Retinal pigment epithelial cell (primary cell): ENCODE data around the gene NOVA2.

Experiments used
- DNase-seq: peaks from one replicate; pipeline ENCODE4 v3.0.0-alpha.2; 2010; ENCODE audit warnings: low read depth
- H3K4me3 ChIP-seq: 2 replicates; pipeline ENCODE4 v1.5.1; 2011; ENCODE audit warnings: mild to moderate bottlenecking, low read length, control low read depth, moderate library complexity
- TF ChIP-seq, protein P1 (sequence below): conservative IDR thresholded peaks from 2 replicates; pipeline ENCODE4 v1.5.1; 2011; ENCODE audit warnings: low read depth, low read length, control low read depth, inconsistent platforms

NOVA2 gene

DNA sequence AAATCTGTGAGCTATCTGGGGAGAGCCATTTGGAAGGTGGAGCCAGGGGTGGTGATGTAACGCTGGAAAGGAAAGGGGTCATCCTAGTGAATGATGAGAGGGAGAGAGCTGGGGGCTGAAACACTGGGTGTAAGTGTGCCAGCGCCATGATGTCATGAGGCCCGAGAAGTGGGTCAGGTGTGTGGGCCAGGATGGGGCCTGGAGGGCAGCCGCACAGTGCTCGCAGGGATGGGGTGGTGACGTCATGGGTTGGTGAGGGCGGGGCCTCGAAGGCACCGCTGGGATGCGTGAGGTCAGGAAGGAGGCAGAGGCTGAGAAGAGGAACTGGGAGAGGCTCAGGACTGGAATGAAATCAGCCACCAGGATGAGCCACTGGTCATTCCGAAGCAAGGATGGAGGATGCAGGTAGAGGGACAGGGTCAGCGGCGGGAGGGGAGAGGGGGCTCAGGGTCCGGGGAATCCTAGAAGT, 26.0 kb upstream of the NOVA2 start:
- no peak overlapping the region for H3K4me3 ChIP-seq

DNA sequence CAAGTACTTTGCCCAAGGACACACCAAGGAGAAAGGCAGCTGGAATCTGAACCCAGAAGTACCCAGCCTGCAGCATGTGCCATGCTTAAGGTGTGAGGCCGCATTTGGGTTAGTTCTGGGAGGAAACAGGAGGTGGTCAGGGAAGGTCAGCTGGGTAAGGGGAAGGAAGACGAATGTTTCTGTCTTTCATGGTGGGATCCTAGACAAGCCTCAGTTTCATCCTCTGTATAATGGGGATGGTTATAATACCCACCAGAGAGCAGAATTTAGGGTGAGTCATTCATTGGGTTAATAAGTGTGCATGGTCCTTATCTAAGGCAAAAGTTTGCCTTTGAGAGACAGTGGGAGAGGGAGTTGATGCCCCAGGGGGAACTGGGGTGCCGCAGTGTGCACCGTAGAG, 25.2 kb upstream of the NOVA2 start:
- TF ChIP-seq, protein P1, sequence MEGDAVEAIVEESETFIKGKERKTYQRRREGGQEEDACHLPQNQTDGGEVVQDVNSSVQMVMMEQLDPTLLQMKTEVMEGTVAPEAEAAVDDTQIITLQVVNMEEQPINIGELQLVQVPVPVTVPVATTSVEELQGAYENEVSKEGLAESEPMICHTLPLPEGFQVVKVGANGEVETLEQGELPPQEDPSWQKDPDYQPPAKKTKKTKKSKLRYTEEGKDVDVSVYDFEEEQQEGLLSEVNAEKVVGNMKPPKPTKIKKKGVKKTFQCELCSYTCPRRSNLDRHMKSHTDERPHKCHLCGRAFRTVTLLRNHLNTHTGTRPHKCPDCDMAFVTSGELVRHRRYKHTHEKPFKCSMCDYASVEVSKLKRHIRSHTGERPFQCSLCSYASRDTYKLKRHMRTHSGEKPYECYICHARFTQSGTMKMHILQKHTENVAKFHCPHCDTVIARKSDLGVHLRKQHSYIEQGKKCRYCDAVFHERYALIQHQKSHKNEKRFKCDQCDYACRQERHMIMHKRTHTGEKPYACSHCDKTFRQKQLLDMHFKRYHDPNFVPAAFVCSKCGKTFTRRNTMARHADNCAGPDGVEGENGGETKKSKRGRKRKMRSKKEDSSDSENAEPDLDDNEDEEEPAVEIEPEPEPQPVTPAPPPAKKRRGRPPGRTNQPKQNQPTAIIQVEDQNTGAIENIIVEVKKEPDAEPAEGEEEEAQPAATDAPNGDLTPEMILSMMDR: no peak
- no peak overlapping the region for H3K4me3 ChIP-seq
- DNase-seq: no peak

More for the DNA sequence above, 26.0 kb upstream of the NOVA2 start:
- TF ChIP-seq, protein P1: no peak
- no peak for DNase-seq

DNA sequence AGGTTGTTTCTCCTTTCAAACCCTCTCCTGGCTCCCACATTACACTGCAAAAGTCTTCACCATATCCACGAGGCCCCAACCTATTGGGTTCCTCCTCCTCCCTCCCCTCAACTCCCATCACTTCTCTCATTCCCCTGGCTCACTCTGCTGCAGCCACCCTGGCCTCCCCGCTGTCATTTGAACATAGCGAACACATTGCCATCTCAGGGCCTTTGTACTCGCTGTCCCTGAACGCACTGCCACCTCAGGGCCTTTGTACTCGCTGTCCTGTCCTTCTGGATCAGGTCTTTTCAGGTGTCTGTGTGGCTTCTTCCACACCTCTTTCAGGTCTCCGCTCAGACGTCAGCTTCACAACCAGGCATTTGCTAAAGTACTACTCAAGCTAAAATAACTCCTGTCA, 23.3 kb upstream of the NOVA2 start:
- H3K4me3 ChIP-seq: no peak overlapping the region
- DNase-seq: no peak
- TF ChIP-seq, protein P1: no peak

DNA sequence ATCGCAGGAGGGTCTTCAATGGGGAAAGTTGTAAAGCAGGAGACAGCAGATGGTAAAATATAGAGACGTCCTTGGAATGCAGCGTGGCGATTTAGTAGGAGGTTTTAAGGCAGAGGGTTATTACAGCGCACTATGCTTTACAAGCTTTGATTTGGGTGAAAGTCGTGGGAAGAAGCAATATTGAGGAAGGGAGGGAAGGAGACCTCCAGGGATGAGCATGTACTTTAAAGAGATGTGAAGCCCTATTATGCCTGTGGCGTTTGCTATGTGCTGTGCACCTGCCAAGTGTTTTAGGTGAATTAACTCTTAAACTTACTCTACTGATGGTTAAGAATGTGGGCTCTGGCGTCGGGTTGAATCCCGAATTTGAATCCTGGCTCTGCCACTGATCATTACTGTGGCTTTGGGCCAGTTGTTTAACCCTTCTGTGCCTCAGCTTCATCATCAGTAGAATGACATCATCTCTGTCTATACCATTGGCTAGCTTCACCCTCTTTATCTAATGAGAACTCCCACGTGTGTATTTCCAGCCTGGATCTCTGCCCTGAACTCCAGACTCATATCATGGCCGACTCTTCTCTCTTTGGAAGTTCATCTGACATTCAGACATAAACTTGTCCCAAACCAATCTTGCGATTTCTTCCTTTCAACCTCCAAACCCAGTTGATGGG, 22.2 kb upstream of the NOVA2 start:
- TF ChIP-seq, protein P1: no peak
- no peak for DNase-seq
- H3K4me3 ChIP-seq: peak overlapping the region; percentile 99

DNA sequence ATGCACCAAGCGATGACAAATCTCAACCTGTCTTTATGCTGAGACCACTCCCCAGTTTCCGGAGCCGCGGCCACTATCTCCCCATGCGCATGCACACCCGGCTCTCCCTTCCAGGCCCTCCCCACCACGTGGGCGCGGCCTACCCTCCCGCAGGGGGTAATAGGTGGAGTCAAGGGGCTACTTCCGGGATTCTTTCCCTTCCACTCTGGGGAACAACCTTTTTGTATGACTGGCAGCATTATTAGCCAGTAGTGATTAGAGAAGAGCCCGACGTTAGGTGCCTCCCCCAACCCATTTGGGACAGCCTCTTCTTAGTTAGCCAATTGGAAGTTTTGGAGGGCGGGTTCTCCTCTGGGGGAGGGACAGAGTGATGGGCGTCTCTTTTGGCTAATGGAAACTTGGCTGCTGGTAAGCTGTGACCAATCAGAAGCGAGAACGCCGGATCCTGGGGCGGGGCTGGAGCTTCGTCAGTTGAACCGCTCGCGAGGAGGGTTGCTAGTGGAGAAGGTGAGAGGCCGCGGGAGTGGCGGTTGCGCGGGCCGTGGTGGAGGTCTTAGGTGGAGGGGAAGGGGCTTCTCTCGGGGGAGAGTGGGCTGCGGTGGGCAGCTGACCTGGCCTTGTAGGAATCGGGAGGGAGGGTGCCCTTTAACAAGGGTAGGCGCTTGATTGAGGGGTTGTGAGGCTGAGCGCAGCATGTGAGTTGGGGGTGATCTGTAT, 21.5 kb upstream of the NOVA2 start, which contains the start of gene CCDC61:
Gene CCDC61, plus strand, starts transcription at position 470 of the 717 bp plus-strand sequence. CDS start 7,552 bp downstream, outside the sequence.
- peak; percentile 98 for DNase-seq
- TF ChIP-seq, protein P1: no peak
- peak within 1 kb of the TSS; percentile 99 for H3K4me3 ChIP-seq

DNA sequence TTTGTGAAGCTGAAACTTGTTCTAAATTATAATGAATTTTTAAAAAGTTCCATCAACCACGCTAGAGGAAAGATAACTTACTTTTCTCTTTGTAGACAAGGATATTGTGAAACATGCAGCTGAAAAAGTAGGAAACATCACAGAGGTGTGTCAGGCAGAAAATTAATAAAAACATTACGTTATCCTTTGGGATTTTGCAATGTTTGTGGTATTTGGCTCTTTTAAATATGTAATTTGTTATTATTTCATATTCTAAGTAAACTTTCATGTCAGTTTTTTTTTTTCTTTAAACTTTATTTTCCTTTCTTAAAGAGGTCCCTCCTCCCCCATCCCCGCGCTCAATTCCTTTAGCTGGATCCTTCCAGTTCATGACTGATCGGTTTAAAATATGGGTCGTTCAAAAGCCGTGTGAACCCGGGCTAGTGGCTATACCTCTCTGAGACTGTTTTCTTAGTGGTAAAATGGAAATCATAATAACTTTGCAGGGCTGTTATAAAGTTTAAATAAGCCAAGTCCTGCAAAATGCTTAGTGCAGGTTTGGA, 20.9 kb upstream of the NOVA2 start:
- TF ChIP-seq, protein P1: no peak
- no peak for DNase-seq
- H3K4me3 ChIP-seq: peak overlapping the region; percentile 75
